A549 (cell line): ENCODE measurements around the gene MYO1D. TPM values are rescaled to one million over a fixed set of nuclear protein-coding genes. Genes with fewer than 3 reads are reported as not detected.
A peak's percentile ranks its signal among the peaks of the same experiment; 100 is the strongest.

Source experiments
- ATOH8 ChIP-seq: fragments of 250-450 bp; sonication (Bioruptor Pico); IDR thresholded peaks from 2 replicates; pipeline ENCODE4 v1.5.0; 2020; ENCODE audit warnings: low read depth, mild to moderate bottlenecking, moderate library complexity
- BCL3 ChIP-seq: fragments of >200 bp; sonication (Bioruptor Twin); formaldehyde crosslinking; IDR thresholded peaks from 3 replicates; pipeline ENCODE4 v1.6.1; 2016
- BHLHE40 ChIP-seq: IDR thresholded peaks from 2 replicates; pipeline ENCODE4 v1.6.1; 2012; ENCODE audit warnings: low read depth, low read length, inconsistent platforms
- CHD4 ChIP-seq: fragments of 200-600 bp; sonication (generic); IDR thresholded peaks from 2 replicates; pipeline ENCODE4 v1.6.1; 2016; ENCODE audit warnings: antibody characterized with exemption, mild to moderate bottlenecking, borderline replicate concordance
- E2F6 ChIP-seq: IDR thresholded peaks from 2 replicates; pipeline ENCODE4 v1.6.1; 2012; ENCODE audit warnings: low read depth, borderline replicate concordance
- EHMT2 ChIP-seq: fragments of 200-600 bp; sonication (generic); IDR thresholded peaks from 2 replicates; pipeline ENCODE4 v1.6.1; 2016; ENCODE audit warnings: antibody characterized with exemption, low read depth, mild to moderate bottlenecking, moderate library complexity
- ELK1 ChIP-seq: fragments of 150-350 bp; IDR thresholded peaks from 2 replicates; pipeline ENCODE4 v1.6.1; 2014; ENCODE audit warnings: low read depth, mild to moderate bottlenecking, low read length
- FOSB ChIP-seq: fragments of 250-450 bp; sonication (Bioruptor Pico); IDR thresholded peaks from 2 replicates; pipeline ENCODE4 v1.5.0; 2020; ENCODE audit warnings: mild to moderate bottlenecking, moderate library complexity
- GATA3 ChIP-seq: IDR thresholded peaks from 2 replicates; pipeline ENCODE4 v1.6.1; 2012; ENCODE audit warnings: borderline replicate concordance
- HES2 ChIP-seq: fragments of >200 bp; sonication (Bioruptor Twin); formaldehyde crosslinking; IDR thresholded peaks from 2 replicates; pipeline ENCODE4 v1.6.1; 2016
- HMGXB4 ChIP-seq: fragments of 250-450 bp; sonication (Bioruptor Pico); IDR thresholded peaks from 2 replicates; pipeline ENCODE4 v1.5.0; 2021; ENCODE audit warnings: mild to moderate bottlenecking, moderate library complexity, borderline replicate concordance
- HOXB13 ChIP-seq: fragments of 250-450 bp; sonication (Bioruptor Pico); IDR thresholded peaks from 2 replicates; pipeline ENCODE4 v1.5.0; 2020; ENCODE audit warnings: low read depth, mild to moderate bottlenecking, moderate library complexity
- HOXB5 ChIP-seq: fragments of 250-450 bp; sonication (Bioruptor Pico); IDR thresholded peaks from 2 replicates; pipeline ENCODE4 v1.5.0; 2020; ENCODE audit warnings: mild to moderate bottlenecking, moderate library complexity
- KDM1A ChIP-seq: fragments of 200-600 bp; sonication (generic); IDR thresholded peaks from 2 replicates; pipeline ENCODE4 v1.6.1; 2016; ENCODE audit warnings: low read depth, mild to moderate bottlenecking
- MAFK ChIP-seq: fragments of 450-650 bp; IDR thresholded peaks from 2 replicates; pipeline ENCODE4 v1.6.1; 2014; ENCODE audit not compliant: partially characterized antibody
- MAZ ChIP-seq: fragments of 150-350 bp; IDR thresholded peaks from 2 replicates; pipeline ENCODE4 v1.6.1; 2014; ENCODE audit warnings: antibody characterized with exemption, low read depth, low read length, borderline replicate concordance
- NFE2L2 ChIP-seq: fragments of 150-350 bp; conservative IDR thresholded peaks from 2 replicates; pipeline ENCODE4 v1.6.1; 2014; ENCODE audit warnings: low read length
- NPAS2 ChIP-seq: fragments of 250-450 bp; sonication (Bioruptor Pico); IDR thresholded peaks from 2 replicates; pipeline ENCODE4 v1.8.0; 2022; ENCODE audit warnings: mild to moderate bottlenecking, moderate library complexity, borderline replicate concordance
- PBX3 ChIP-seq: IDR thresholded peaks from 2 replicates; pipeline ENCODE4 v1.6.1; 2012
- POLR2A ChIP-seq: IDR thresholded peaks from 2 replicates; pipeline ENCODE4 v1.6.1; 2012; ENCODE audit warnings: mild to moderate bottlenecking, low read length
- RAD21 ChIP-seq, 2 experiments: fragments of >200 bp in 1 of 2; sonication (Bioruptor Twin) in 1 of 2; formaldehyde crosslinking in 1 of 2; IDR thresholded peaks in 1 of 2; conservative IDR thresholded peaks in 1 of 2; 2 replicates in 1 of 2; 3 replicates in 1 of 2; pipeline ENCODE4 v1.6.1; 2012 to 2018; ENCODE audit warnings: inconsistent platforms in 1 of 2
- REST ChIP-seq: fragments of 200-600 bp; sonication (generic); IDR thresholded peaks from 2 replicates; pipeline ENCODE4 v1.6.1; 2016; ENCODE audit warnings: antibody characterized with exemption, mild to moderate bottlenecking, moderate library complexity
- SREBF2 ChIP-seq: fragments of 450-650 bp; IDR thresholded peaks from 2 replicates; pipeline ENCODE4 v1.6.1; 2014; ENCODE audit warnings: mild to moderate bottlenecking, moderate library complexity
- TFCP2L1 ChIP-seq: fragments of 250-450 bp; sonication (Bioruptor Pico); IDR thresholded peaks from 2 replicates; pipeline ENCODE4 v1.5.0; 2021; ENCODE audit warnings: mild to moderate bottlenecking
- USF2 ChIP-seq: fragments of 450-650 bp; IDR thresholded peaks from 2 replicates; pipeline ENCODE4 v1.6.1; 2014; ENCODE audit warnings: antibody characterized with exemption
- ZSCAN20 ChIP-seq: fragments of 250-450 bp; sonication (Bioruptor Pico); IDR thresholded peaks from 2 replicates; pipeline ENCODE4 v1.8.0; 2022; ENCODE audit warnings: mild to moderate bottlenecking, moderate library complexity
- polyA plus RNA-seq, 4 experiments: library from polyadenylated mRNA; depleted of rRNA in 3 of 4; stranded (reverse); fragments of >200 nt; fragmentation: RNase III in 1 of 4; extraction: RNeasy Plus Mini Kit Qiagen cat#74134 plus additional on column Dnase treatment in 1 of 4; gene quantifications; 2 replicates in 3 of 4; 3 replicates in 1 of 4; pipeline ENCODE4 v1.2.3, GENCODE V29; 2011 to 2017

MYO1D gene
- polyA plus RNA-seq, 2 of the 4 experiments (the other 2 are of a cell fraction), result 2.8 to 4.2 TPM

- TF ChIP-seq ATOH8 (no peak), SREBF2 (no peak), POLR2A (peak; percentile 85), TFCP2L1 (CRISPR knock-in tag) (no peak), KDM1A (no peak), NFE2L2 (no peak), HOXB13 (CRISPR knock-in tag) (no peak), GATA3 (0 out of 2 replicates have a peak, but pooled peaks have one; percentile 7), E2F6 (0 out of 2 replicates have a peak, but pooled peaks have one; percentile 27), HES2 (no peak), PBX3 (no peak), BCL3 (peak; percentile 84; the same call in 1 of the 3 replicates), ELK1 (no peak), MAFK (peak; percentile 75), MAZ (peak; percentile 84; the same call in 1 of the 2 replicates), FOSB (CRISPR knock-in tag) (no peak), EHMT2 (no peak), HMGXB4 (no peak; the same call in 1 of the 2 replicates), HOXB5 (no peak), BHLHE40 (no peak), REST (no peak), ZSCAN20 (no peak), CHD4 (no peak), USF2 (no peak), NPAS2 (CRISPR knock-in tag) (no peak), RAD21 (conservative IDR thresholded peaks at IDR 0.05 in 1 of 2, IDR thresholded peaks at IDR 0.05 in 1 of 2) (peak; percentile 44 to 59; a peak in 4 of 5 replicates)
Observed at GRCh38 chr17:32444301-32445073, 432.4 kb downstream of the MYO1D start, which contains the start of gene PSMD11 (continued).
